ENCODE results near the gene HS2ST1. TPM values are rescaled to one million over a fixed set of nuclear protein-coding genes. Genes with fewer than 3 reads are reported as not detected.

The HS2ST1 gene
- total RNA-seq, 1 donor from 2014 or later, result 12.6 TPM

- no peak for DNase-seq
- H3K9me3 ChIP-seq (replicated peaks), result peaks cover 1% of the 10 kb centered on the region
- H3K4me3 ChIP-seq, result no peak overlapping the region
- no peak overlapping the region for H3K27ac ChIP-seq (replicated peaks)
- no peak for TF ChIP-seq CTCF (IDR thresholded peaks at IDR 0.05; ENCODE audit: borderline replicate concordance)
- intact Hi-C loops (cut with micrococcal nuclease), result no loop called here
- H3K4me1 ChIP-seq, result peaks cover 2% of the 10 kb centered on the region
- H3K36me3 ChIP-seq, result no peaks in the 10 kb centered on the region
- H3K27me3 ChIP-seq (ENCODE audit: low read depth), result no peaks in the 10 kb centered on the region
Measured at GRCh38 chr1:87042111-87042811, 127.8 kb downstream of the HS2ST1 start.

DNA sequence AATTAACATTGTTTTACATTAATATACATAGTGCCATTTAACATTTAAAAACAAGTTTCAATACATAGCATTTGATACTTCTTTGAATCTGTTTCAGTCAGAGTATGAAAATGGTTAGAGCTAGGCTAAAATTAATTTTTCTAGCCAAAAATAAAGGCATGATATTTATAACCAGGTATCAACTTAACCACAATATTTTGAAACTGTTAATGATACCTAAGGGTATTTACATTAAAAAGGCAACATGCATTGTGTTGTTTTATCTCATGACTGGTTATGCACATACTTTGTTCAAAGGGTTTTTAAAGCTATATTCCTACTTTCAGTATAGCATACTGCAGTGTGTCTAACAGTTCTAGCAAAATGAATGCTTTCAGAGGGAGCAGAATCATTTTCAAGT lies 130.0 kb downstream of the HS2ST1 start:
- Histone ChIP-seq H3K4me1 (peaks cover 2% of the 10 kb centered on the region), H3K36me3 (no peaks in the 10 kb centered on the region), H3K9me3 (replicated peaks) (peaks cover 17% of the 10 kb centered on the region), H3K27ac (replicated peaks) (no peak overlapping the region), H3K27me3 (ENCODE audit: low read depth) (no peaks in the 10 kb centered on the region), H3K4me3 (no peak overlapping the region)
- DNase-seq, result no peak
- intact Hi-C loops (cut with micrococcal nuclease), result no loop called here
- TF ChIP-seq CTCF (IDR thresholded peaks at IDR 0.05; ENCODE audit: borderline replicate concordance), result no peak

DNA sequence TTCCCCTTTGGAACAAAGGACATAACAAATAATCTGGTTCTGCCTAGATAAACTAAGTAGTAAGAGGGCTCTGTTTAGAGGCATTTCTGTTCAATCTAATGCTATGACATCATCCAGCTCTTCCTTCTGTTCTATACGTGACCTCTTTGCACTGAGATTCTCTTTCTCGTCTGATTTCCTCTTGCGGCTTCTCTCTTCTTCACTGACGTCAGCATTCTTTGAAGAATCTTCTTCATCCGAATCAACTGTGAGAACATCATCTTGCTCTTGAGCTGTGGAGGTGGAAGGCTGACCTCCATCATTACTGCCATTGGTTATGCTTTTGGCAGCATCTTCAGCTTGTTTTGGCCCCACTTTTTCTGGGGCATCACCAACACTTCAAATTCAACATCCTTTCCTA lies 130.4 kb downstream of the HS2ST1 start:
- H3K4me3 ChIP-seq, result no peak overlapping the region
- no peak for TF ChIP-seq CTCF (IDR thresholded peaks at IDR 0.05; ENCODE audit: borderline replicate concordance)
- no peak overlapping the region for H3K27ac ChIP-seq (replicated peaks)
- H3K4me1 ChIP-seq, result peaks cover 2% of the 10 kb centered on the region
- H3K27me3 ChIP-seq (ENCODE audit: low read depth), result no peaks in the 10 kb centered on the region
- no peaks in the 10 kb centered on the region for H3K36me3 ChIP-seq
- DNase-seq, result no peak
- peaks cover 17% of the 10 kb centered on the region for H3K9me3 ChIP-seq (replicated peaks)
- intact Hi-C loops (cut with micrococcal nuclease), result no loop called here

DNA sequence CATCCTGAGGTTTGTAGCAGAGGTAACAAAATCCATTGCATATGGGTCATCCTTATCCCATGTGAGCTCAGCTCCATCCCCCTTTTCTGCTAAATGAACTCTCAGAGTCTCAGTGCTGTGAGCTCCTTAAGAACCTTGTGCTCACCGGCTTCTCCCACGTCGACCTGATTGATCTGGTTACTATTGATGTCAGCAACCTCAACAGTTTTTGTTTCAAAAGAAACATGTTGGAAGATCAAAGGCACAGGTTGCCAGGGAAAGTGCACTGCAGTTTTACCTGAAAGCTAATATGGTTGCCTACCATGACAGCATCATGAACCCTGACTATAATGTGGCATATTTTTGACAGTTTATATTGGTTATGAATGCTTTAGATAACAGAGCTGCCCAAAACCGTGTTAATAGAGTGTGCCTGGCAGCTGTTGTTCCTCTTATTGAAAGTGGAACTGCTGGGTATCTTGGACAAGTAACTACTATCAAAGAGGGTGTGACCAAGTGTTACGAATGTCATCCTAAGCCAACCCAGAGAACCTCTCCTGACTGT lies 131.4 kb downstream of the HS2ST1 start:
- no peak for TF ChIP-seq CTCF (IDR thresholded peaks at IDR 0.05; ENCODE audit: borderline replicate concordance)
- Histone ChIP-seq H3K9me3 (replicated peaks) (peaks cover 17% of the 10 kb centered on the region), H3K27me3 (ENCODE audit: low read depth) (no peaks in the 10 kb centered on the region), H3K4me1 (peaks cover 7% of the 10 kb centered on the region), H3K36me3 (no peaks in the 10 kb centered on the region), H3K4me3 (no peak overlapping the region), H3K27ac (replicated peaks) (no peak overlapping the region)
- no peak for DNase-seq
- intact Hi-C loops (cut with micrococcal nuclease), result no loop called here

DNA sequence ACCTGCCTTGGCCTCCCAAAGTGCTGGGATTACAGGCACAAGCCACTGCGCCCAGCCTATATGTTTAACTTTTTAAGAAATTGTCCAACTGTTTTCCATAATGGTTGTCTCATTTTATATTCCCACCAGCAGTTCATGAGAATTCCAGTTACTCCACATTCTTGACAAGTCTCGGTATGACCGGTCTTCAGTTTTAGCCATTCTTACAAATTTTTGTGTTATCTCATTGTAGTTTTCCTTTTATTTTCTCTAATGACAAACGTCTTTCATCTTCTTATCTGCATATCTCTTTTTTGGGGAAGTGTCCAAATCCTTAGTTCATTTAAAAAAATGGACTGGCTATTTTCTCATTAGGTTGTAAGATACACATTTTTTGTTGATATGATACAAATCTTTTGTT lies 132.5 kb downstream of the HS2ST1 start:
- intact Hi-C loops (cut with micrococcal nuclease), result no loop called here
- no peak for TF ChIP-seq CTCF (IDR thresholded peaks at IDR 0.05; ENCODE audit: borderline replicate concordance)

More for the DNA sequence above, 132.5 kb downstream of the HS2ST1 start:
- Histone ChIP-seq H3K4me1 (peaks cover 4% of the 10 kb centered on the region), H3K36me3 (no peaks in the 10 kb centered on the region), H3K27me3 (ENCODE audit: low read depth) (no peaks in the 10 kb centered on the region), H3K27ac (replicated peaks) (no peak overlapping the region), H3K9me3 (replicated peaks) (peaks cover 17% of the 10 kb centered on the region), H3K4me3 (no peak overlapping the region)
- no peak for DNase-seq
